ENCODE measurements around the gene GRM7.

Gene GRM7

GRCh38 chr3:7263347-7264195 is 402.7 kb downstream of the GRM7 start:
- H3K4me3 ChIP-seq (ENCODE audit: low read depth, low read length), result no peak overlapping the region
- no peak for DNase-seq (ENCODE audit: low read depth)
- TF ChIP-seq, protein P1, sequence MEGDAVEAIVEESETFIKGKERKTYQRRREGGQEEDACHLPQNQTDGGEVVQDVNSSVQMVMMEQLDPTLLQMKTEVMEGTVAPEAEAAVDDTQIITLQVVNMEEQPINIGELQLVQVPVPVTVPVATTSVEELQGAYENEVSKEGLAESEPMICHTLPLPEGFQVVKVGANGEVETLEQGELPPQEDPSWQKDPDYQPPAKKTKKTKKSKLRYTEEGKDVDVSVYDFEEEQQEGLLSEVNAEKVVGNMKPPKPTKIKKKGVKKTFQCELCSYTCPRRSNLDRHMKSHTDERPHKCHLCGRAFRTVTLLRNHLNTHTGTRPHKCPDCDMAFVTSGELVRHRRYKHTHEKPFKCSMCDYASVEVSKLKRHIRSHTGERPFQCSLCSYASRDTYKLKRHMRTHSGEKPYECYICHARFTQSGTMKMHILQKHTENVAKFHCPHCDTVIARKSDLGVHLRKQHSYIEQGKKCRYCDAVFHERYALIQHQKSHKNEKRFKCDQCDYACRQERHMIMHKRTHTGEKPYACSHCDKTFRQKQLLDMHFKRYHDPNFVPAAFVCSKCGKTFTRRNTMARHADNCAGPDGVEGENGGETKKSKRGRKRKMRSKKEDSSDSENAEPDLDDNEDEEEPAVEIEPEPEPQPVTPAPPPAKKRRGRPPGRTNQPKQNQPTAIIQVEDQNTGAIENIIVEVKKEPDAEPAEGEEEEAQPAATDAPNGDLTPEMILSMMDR (IDR thresholded peaks at IDR 0.05; ENCODE audit: insufficient read depth, low read depth, low read length, missing control alignments), result no peak

GRCh38 chr3:7264196-7264526 is 403.2 kb downstream of the GRM7 start:
- H3K4me3 ChIP-seq (ENCODE audit: low read depth, low read length), result no peak overlapping the region
- TF ChIP-seq, protein P1 (IDR thresholded peaks at IDR 0.05; ENCODE audit: insufficient read depth, low read depth, low read length, missing control alignments), result no peak
- no peak for DNase-seq (ENCODE audit: low read depth)

DNA sequence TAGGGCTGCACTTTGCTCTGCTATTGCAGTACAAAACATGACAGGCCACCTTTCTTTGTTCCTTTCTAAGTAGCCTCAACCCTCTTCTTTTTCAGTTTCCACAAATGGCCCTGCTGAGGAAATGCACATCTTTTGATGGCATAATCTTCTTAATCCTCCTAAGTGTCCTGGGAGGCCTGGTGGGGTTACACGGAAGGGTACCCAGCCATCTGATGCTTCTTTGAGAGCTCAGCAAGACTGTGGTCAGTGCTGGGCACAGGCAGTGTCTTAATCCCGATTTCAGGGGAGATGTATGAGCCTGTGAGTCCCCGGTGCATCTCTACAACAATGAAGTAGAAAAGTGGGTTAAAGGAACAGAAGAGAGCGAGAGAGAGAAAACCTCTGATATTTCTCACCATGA is 404.8 kb downstream of the GRM7 start:
- H3K4me3 ChIP-seq (ENCODE audit: low read depth, low read length), result no peak overlapping the region
- no peak for DNase-seq (ENCODE audit: low read depth)
- TF ChIP-seq, protein P1 (IDR thresholded peaks at IDR 0.05; ENCODE audit: insufficient read depth, low read depth, low read length, missing control alignments), result no peak

DNA sequence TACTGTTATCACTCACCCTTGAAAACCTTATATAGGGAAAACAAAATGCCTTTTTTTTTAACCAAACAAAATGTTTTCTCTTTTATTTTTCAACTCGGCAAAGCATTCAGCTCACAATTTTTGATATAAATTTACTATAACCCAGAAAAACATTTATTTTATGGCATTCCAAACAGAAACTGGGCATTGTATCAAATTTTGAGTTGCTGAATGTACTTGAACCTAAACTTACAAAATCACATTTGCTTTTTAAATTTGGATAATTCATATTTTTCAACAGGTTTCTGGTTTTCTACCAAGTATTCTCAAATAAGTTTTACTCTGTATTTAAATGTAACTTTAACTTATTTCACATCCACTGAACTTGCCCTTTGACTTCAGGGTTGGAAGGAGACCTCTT is 405.6 kb downstream of the GRM7 start:
- no peak for DNase-seq (ENCODE audit: low read depth)
- H3K4me3 ChIP-seq (ENCODE audit: low read depth, low read length), result no peak overlapping the region
- TF ChIP-seq, protein P1 (IDR thresholded peaks at IDR 0.05; ENCODE audit: insufficient read depth, low read depth, low read length, missing control alignments), result no peak

DNA sequence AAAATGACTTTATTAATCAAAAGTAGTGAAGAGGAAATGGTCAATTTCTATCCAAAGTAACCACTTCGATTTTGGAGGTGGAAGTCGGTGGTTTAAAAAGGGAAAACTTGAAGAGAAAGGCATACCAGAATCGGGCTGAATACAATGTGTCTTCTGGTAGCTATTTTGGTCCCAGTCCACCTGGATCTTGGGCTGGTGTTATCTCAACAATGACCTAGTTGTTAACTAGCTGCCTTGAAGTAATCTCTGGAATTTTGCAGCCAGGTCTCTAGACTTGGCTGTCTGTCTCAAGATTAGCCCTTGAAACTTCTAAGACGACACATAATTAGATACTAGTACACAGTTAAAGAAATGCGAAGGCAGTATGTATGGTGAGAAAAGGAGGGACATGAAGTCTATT is 409.8 kb downstream of the GRM7 start:
- no peak overlapping the region for H3K4me3 ChIP-seq (ENCODE audit: low read depth, low read length)
- TF ChIP-seq, protein P1 (IDR thresholded peaks at IDR 0.05; ENCODE audit: insufficient read depth, low read depth, low read length, missing control alignments), result no peak
- DNase-seq (ENCODE audit: low read depth), result no peak

- DNase-seq (ENCODE audit: low read depth), result no peak
- no peak overlapping the region for H3K4me3 ChIP-seq (ENCODE audit: low read depth, low read length)
- TF ChIP-seq, protein P1 (IDR thresholded peaks at IDR 0.05; ENCODE audit: insufficient read depth, low read depth, low read length, missing control alignments), result no peak
These were observed 410.7 kb downstream of the GRM7 start for GRCh38 chr3:7271631-7272030.

DNA sequence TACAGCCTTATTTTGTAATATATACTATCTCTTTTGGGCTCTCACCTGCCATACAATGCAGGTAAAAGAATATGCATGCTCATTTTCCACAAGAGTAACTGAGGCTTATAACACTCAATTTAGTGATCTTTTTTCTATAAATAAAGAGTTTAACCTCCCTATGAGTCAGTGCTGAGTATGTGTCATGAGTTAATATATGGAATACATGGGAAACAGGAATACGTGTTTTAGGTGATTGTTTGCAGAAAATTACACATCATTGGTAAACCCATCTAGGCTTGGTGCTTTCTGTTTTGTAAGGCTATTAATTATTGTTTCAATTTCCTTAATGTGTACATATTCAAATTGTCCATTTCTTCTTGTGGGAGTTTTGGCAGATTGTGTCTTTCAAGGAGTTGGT is 411.3 kb downstream of the GRM7 start:
- TF ChIP-seq, protein P1 (IDR thresholded peaks at IDR 0.05; ENCODE audit: insufficient read depth, low read depth, low read length, missing control alignments), result no peak
- DNase-seq (ENCODE audit: low read depth), result no peak
- no peak overlapping the region for H3K4me3 ChIP-seq (ENCODE audit: low read depth, low read length)
